A673 (cell line): ENCODE data around the gene MYRIP.

Experiments
- EZH2 ChIP-seq: fragments of 200-600 bp; sonication (generic); IDR thresholded peaks from 2 replicates; pipeline ENCODE4 v1.6.1; 2017; ENCODE audit warnings: borderline replicate concordance, low read depth, mild to moderate bottlenecking, mixed read lengths, antibody characterized with exemption, low read length; ENCODE audit not compliant: poor library complexity, severe bottlenecking
- TF ChIP-seq, protein P1 (sequence below): fragments of 300-800, 200-600 bp; sonication (generic); conservative IDR thresholded peaks from 2 replicates; pipeline ENCODE4 v1.5.1; 2017; ENCODE audit warnings: low read depth, mild to moderate bottlenecking, antibody characterized with exemption, low read length, moderate library complexity, mixed read lengths

DNA sequence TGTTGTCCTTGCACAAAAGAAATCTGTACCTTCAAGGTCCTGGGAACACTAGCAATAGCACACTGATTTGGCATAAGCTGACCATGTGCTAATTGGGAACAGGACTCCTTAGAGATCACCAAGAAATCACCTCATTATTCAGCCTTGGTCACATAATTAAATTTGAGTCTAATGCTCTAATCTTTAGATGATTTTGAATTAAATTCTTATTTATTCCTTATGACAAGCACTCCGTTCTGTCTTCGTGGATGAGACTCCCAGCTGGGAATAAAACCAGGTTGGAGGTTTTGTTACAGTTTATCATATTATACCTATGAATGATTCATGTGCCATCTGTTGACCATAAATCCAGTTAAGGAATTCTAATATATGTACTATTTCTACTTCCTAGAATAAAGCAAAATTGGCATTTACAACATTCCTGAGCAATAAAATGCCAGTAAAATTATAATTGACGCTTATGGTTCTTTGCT lies 162.2 kb downstream of the MYRIP start:
- TF ChIP-seq, protein P1, sequence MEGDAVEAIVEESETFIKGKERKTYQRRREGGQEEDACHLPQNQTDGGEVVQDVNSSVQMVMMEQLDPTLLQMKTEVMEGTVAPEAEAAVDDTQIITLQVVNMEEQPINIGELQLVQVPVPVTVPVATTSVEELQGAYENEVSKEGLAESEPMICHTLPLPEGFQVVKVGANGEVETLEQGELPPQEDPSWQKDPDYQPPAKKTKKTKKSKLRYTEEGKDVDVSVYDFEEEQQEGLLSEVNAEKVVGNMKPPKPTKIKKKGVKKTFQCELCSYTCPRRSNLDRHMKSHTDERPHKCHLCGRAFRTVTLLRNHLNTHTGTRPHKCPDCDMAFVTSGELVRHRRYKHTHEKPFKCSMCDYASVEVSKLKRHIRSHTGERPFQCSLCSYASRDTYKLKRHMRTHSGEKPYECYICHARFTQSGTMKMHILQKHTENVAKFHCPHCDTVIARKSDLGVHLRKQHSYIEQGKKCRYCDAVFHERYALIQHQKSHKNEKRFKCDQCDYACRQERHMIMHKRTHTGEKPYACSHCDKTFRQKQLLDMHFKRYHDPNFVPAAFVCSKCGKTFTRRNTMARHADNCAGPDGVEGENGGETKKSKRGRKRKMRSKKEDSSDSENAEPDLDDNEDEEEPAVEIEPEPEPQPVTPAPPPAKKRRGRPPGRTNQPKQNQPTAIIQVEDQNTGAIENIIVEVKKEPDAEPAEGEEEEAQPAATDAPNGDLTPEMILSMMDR = no peak
- no peak for TF ChIP-seq EZH2
